GM18499 (cell line): ENCODE data around the gene SBF2.

Experiments used
- ATAC-seq: cut with Tn5 transposase; IDR thresholded peaks from one replicate; pipeline ENCODE4 v1.9.1; 2021; ENCODE audit warnings: moderate number of reproducible peaks; ENCODE audit not compliant: insufficient read depth, unreplicated experiment

SBF2 gene

DNA sequence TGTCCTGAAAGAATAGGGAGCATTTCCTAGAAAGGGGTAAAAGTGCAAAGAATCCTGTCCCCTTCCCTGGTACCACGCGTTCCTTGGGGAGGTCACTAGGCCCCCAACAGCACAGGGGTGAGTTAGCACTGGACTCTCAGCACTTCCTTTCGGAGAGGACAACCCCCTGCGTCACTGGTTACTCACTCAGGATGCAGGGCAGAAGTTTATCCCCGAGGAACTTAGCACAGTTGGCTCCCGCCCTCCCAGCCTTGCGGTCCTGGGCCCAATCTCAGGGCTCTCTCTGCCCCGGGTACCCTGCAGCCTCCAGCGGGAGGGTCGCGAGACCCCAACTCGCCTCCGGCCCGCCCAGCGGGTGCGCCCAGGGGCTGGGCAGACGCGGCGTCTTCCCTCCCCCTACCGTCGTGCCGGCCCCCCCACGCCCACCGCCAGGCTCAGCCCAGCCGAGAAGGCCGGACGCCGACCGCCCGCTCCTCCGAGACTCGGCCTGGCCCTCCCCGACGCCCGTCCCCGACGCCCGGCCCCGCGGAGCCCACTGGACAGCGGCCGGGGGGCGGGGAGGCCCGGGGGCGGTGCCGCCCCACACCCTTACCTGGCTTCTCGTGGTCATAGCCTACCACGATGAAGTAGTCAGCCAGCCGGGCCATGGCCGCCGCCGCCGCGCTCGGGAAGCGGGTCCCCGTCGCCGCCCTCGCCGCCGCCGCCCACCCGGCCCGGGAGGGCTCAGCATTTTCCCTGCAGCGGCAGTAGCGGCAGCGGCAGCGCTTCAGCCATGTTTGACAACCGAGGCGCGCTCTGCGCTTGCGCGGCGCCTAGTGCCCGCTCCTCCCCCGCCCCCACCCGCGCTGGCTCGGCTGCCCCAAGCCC lies at the start of gene SBF2:
Gene SBF2, minus strand, starts transcription at position 797 of the 867 bp plus-strand sequence. Its CDS starts 150 bp downstream, at position 647.
- no peak for ATAC-seq

GRCh38 chr11:10338287-10338686 lies 44.3 kb upstream of the SBF2 start:
- no peak for ATAC-seq

DNA sequence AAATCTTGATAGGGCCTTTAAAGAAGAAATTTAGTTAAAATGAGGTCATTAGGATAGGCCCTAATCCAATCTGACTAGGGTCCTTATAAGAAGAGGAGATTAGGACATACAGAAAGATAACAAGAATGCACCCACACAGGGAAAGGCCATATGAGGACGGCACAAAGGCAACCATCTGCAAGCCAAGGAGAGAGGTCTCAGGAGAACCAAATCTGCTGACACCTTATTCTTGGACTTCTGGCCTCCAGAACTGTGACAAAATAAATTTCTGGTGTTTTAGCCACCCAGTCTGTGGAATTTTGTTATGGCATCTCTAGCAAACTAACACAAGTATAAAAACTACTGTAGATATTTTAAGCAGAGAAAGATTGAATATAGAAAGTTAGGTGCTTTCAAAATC lies 39.5 kb upstream of the SBF2 start:
- no peak for ATAC-seq

DNA sequence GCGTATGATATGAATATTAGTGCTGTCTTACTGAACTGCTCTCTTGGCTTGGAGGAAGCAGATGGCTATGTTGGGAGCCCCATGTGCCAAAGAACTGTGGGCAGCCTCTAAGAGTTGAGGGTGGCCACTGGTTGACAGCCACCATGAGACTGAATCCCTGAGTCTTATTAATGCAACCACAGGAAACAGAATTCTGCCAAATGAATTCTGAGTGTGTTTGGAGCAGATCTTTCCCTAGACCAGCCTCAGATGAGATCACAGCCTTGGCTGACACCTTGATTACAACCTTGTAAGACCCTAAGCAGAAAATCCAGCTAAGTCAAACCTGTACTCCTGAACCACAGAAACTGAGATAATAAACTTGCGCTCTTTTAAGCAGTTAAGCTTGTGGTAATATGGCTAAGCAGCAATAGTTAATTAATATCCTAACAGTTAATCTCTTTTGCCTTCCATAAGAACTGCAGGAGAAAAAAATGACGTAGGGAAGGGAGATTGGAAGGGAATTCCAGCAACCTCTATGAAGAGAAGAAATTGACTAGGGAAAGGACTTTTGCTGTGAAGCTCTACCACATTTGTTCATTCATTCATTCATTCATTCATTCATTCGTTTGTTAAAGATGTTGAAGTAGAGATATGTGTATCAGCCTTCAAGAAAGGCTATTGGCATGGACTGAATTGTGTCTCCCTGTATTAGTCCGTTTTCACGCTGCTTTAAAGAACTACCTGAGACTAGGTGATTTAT lies 37.7 kb upstream of the SBF2 start:
- ATAC-seq: no peak

- no peak for ATAC-seq
Observed at GRCh38 chr11:10329935-10330334, 35.9 kb upstream of the SBF2 start.

- no peak for ATAC-seq
Observed at GRCh38 chr11:10329356-10329755, 35.3 kb upstream of the SBF2 start.

GRCh38 chr11:10328314-10329098 lies 34.5 kb upstream of the SBF2 start:
- no peak for ATAC-seq

- ATAC-seq: no peak
Observed at GRCh38 chr11:10327254-10327653, 33.2 kb upstream of the SBF2 start.

DNA sequence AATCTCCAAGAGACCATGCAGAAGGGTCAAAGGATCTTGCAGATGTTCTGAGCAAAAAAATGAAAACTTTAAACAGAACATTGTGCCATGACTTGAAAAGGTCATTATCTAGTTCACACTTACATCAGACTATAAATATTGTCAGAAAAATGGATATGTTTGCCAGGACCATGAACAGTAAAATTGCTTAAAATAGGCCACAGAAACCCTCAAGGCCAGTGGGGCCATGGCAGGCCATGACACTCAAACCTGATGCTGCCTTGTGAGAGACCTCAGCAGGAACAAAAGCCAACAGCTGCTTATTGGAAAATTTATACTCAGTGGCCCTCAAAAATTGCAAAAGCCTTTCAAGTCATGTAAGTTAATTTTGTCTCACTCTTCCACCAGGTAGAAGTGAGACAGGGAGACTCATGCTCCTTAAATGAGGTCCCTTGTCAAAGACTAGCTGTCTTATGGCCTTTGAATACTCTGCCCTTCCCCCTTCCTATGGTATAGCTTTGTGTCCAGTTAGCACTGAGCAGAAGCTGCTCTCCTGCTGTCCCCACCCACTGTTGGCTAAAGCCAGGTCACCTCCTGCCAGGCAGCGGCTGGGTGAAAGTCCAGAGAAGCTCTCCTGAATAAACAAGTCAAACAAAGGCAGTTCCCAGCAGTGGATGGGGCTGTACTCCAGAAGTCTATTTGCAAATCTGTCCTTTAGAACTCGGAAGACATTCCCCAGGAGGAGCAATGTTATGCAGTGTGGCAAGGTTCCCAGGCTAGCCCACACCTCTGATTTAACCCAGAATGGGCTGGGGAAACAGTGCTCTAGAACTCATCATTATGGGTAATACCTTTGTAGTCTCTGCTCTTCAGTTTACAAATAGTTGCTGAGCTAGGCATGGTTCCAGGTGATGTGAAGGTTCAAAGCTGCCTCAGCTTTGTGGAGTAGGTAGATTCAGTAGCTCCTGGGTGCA lies 32.3 kb upstream of the SBF2 start:
- no peak for ATAC-seq

- ATAC-seq: no peak
Observed at GRCh38 chr11:10325277-10326011, 31.4 kb upstream of the SBF2 start.

- no peak for ATAC-seq
Observed at GRCh38 chr11:10324474-10324873, 30.5 kb upstream of the SBF2 start.

DNA sequence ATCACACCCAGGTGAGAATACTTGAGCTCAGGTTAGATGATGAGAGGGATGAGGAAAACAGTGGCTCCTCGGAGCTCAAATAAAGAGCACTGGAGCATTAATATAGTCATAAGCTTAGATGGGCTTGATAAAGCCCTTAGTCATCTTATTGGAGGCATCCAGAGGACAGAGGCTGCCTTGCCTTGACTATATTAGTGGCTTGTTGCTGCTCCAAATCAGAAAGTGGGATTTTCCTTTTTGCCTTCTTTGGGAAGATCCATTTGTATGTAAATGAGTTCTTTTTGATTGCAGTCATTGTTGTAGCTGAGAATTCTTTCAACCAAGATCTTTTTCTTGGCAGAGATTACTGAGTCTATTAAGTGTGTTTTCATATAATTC lies 29.8 kb upstream of the SBF2 start:
- no peak for ATAC-seq

- no peak for ATAC-seq
Observed at GRCh38 chr11:10322830-10323792, 29.1 kb upstream of the SBF2 start.

DNA sequence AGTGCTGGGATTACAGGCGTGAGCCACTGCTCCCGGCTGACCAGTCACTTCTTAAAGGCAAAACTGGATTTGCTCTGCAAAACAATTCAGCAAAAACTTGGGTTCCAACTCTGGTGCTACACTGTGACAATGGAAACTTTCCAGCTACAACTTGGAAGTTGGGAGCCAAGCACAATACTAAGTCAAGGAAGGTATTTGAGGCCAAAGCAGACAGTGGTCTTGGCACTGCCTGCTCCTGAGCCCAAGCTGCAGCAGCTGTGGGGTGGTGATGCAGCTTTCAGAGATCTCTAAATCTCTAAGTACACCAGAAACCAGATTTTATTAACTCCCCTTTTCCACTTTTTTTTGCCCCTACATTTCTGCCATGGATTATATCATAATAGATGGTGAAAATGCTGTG lies 28.4 kb upstream of the SBF2 start:
- no peak for ATAC-seq

DNA sequence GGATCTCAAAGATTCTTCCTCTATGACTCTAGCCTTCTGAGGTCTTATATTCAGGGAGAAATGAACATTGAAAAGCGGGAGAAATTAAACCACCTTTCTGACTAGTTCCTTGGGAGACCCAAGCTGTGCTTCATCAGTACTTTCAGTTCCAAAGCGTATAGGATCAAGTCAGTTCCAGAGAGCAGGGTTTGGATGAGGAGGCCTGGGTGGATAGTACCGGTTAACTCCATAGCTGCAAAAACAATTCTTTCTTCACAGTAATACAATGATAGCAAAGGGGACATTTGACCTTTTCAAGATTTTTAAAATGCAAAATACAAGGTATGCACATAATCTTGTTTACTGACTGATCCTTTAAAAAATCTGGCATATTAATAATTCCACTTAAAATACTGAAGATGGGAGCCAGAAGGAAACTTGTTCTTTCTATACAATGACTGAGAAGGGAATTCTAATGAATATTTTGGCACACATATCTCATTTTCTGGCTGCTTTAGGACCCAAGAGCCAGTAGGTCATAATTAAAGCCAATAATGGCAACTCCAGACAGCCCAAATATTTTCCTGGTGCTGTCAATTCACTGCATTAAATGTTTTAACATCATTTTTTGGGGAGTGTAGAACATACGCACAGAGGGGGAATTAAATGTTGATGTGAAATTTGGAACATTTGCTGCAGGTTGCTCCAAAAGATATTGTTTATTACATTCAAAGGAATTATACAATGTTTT lies 26.9 kb upstream of the SBF2 start:
- no peak for ATAC-seq

DNA sequence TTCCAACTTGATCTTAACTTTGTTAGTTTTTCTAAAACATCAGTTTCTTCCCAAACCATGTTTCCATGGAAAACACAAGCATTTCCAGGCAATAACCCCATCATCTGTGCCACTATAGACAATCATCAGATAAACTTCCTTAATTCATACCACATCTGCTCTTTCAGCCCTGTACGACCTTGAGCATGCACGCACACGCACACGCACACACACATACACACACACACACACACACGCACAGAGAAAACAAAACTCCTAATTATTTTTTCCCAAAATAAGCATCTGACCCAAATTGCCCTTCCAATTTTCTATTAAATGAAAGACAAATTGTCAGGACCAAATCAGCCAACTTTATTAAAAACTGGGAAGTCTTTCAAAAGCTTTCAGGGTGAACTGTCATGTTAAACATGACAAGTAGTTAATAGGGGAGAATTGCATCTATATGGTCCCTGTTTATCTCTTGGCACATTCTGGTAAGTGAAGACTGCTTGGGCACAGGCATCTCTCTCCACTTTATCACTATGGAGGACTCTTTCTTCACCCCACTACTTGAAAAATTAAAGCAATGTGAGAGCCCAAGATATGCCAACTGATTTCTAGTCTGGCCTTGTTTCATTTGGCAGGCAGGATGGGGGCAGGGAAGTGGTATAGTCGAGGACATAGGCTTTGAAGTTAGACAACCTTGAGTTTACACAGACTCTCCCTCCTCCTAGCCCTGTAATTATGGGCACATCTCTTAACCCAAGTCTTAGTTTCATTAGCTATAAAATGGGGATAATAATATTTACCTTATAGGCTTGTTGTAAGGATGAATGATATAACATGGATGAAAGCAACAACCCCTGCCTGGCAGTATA lies 25.9 kb upstream of the SBF2 start:
- no peak for ATAC-seq

GRCh38 chr11:10318527-10318802 lies 24.4 kb upstream of the SBF2 start:
- ATAC-seq: no peak
